Uterus (tissue), 4 donors: ENCODE measurements around the gene LSAMP. TPM values are rescaled to one million over a fixed set of nuclear protein-coding genes. Genes with fewer than 3 reads are reported as not detected.

Source experiments
- DNase-seq, 2 donors: peaks; one replicate each; pipeline ENCODE4 v3.0.0-alpha.2; 2019 to 2020
- H3K27ac ChIP-seq, 2 donors: fragments of 200-600 bp; sonication (generic); 1 replicate in 1 of 2; 2 replicates in 1 of 2; pipeline ENCODE4 v1.5.1; 2016 to 2018
- H3K27me3 ChIP-seq, 2 donors: fragments of 200-600 bp; sonication (generic); one replicate each; pipeline ENCODE4 v1.5.1; 2018 to 2019; ENCODE audit warnings: control low read depth in 1 of 2
- H3K36me3 ChIP-seq, 2 donors: fragments of 200-600 bp; sonication (generic); one replicate each; pipeline ENCODE4 v1.5.1; 2019; ENCODE audit warnings: control low read depth in 1 of 2
- H3K4me1 ChIP-seq, 2 donors: fragments of 200-600 bp; sonication (generic); one replicate each; pipeline ENCODE4 v1.5.1; 2018 to 2019; ENCODE audit warnings: control low read depth in 1 of 2
- H3K4me3 ChIP-seq, 2 donors: fragments of 200-600 bp; sonication (generic); 1 replicate in 1 of 2; 2 replicates in 1 of 2; pipeline ENCODE4 v1.5.1; 2018 to 2019; ENCODE audit warnings: mild to moderate bottlenecking in 1 of 2
- H3K9me3 ChIP-seq, 2 donors: fragments of 200-600 bp; sonication (generic); one replicate each; pipeline ENCODE4 v1.5.1; 2019; ENCODE audit warnings: control low read depth in 1 of 2
- CTCF ChIP-seq, 4 experiments: fragments of 200-600 bp in 2 of 4; fragments of 450-650 bp in 2 of 4; sonication (generic) in 2 of 4; IDR thresholded peaks; one replicate each; pipeline ENCODE4 v1.5.1; 2016 to 2019; ENCODE audit warnings: antibody characterized with exemption in 4 of 4, mild to moderate bottlenecking in 2 of 4, moderate library complexity in 1 of 4
- POLR2A ChIP-seq, 2 donors: fragments of 450-650 bp; IDR thresholded peaks; one replicate each; pipeline ENCODE4 v1.6.1; 2016; ENCODE audit warnings: antibody characterized with exemption in 2 of 2, mild to moderate bottlenecking in 1 of 2, moderate library complexity in 1 of 2
- intact Hi-C: fragments of 100-400 bp; cut with DNase I; formaldehyde crosslinking; loops from one replicate; pipeline ENCODE4 v1.15.1; 2023; ENCODE audit warnings: low total_unique reads
- total RNA-seq, 4 donors: library from RNA; depleted of rRNA in 3 of 4; stranded (reverse); fragments of >200 nt in 3 of 4; gene quantifications; one replicate each; pipeline versions ENCODE4 v1.1.0 to v1.2.4, GENCODE V29; 2014 to 2023
- donor health status: DM: yes; HTN: yes; CAD: no.

Gene LSAMP
- total RNA-seq, 4 donors from 2014 or later, result 0.26 to 25.8 (median 1.8) TPM

- Histone ChIP-seq H3K27me3 (no peaks in the 10 kb centered on the region), H3K4me3 (no peak overlapping the region), H3K36me3 (no peaks in the 10 kb centered on the region), H3K27ac (no peak overlapping the region), H3K4me1 (no peaks in the 10 kb centered on the region), H3K9me3 (no peaks in the 10 kb centered on the region)
- TF ChIP-seq CTCF (IDR thresholded peaks at IDR 0.05) (no peak), POLR2A (IDR thresholded peaks at IDR 0.05) (no peak)
- intact Hi-C loops, result no loop called here
- DNase-seq, result no peak
Observed at GRCh38 chr3:116111765-116112164, 333.5 kb downstream of the LSAMP start.

GRCh38 chr3:116103868-116104530, 341.3 kb downstream of the LSAMP start:
- Histone ChIP-seq H3K9me3 (no peaks in the 10 kb centered on the region), H3K27me3 (no peaks in the 10 kb centered on the region), H3K36me3 (no peaks in the 10 kb centered on the region), H3K27ac (no peak overlapping the region), H3K4me3 (no peak overlapping the region), H3K4me1 (no peaks in the 10 kb centered on the region)
- intact Hi-C loops, result no loop called here
- no peak for DNase-seq
- TF ChIP-seq POLR2A (IDR thresholded peaks at IDR 0.05), result no peak
- no peak for TF ChIP-seq CTCF (IDR thresholded peaks at IDR 0.05)

GRCh38 chr3:116102037-116102436, 343.2 kb downstream of the LSAMP start:
- Histone ChIP-seq H3K4me3 (no peak overlapping the region), H3K27ac (no peak overlapping the region), H3K9me3 (no peaks in the 10 kb centered on the region), H3K4me1 (no peaks in the 10 kb centered on the region), H3K36me3 (no peaks in the 10 kb centered on the region), H3K27me3 (no peaks in the 10 kb centered on the region)
- no peak for TF ChIP-seq CTCF (IDR thresholded peaks at IDR 0.05)
- TF ChIP-seq POLR2A (IDR thresholded peaks at IDR 0.05), result no peak
- intact Hi-C loops, result no loop called here
- DNase-seq, result no peak

GRCh38 chr3:116097226-116097625, 348.1 kb downstream of the LSAMP start:
- intact Hi-C loops, result no loop called here
- TF ChIP-seq CTCF (IDR thresholded peaks at IDR 0.05) (no peak), POLR2A (IDR thresholded peaks at IDR 0.05) (no peak)
- no peaks in the 10 kb centered on the region for H3K9me3 ChIP-seq
- no peaks in the 10 kb centered on the region for H3K27me3 ChIP-seq
- no peaks in the 10 kb centered on the region for H3K4me1 ChIP-seq
- no peak overlapping the region for H3K4me3 ChIP-seq
- no peaks in the 10 kb centered on the region for H3K36me3 ChIP-seq
- no peak overlapping the region for H3K27ac ChIP-seq
- no peak for DNase-seq

GRCh38 chr3:116096631-116097030, 348.7 kb downstream of the LSAMP start:
- Histone ChIP-seq H3K27ac (no peak overlapping the region), H3K36me3 (no peaks in the 10 kb centered on the region), H3K9me3 (no peaks in the 10 kb centered on the region), H3K4me1 (no peaks in the 10 kb centered on the region), H3K27me3 (no peaks in the 10 kb centered on the region), H3K4me3 (no peak overlapping the region)
- intact Hi-C loops, result no loop called here
- DNase-seq, result no peak
- TF ChIP-seq POLR2A (IDR thresholded peaks at IDR 0.05) (no peak), CTCF (IDR thresholded peaks at IDR 0.05) (no peak)
